ENCODE measurements around the gene LRRK2.

The LRRK2 gene

GRCh38 chr12:40271981-40272664 is 47.3 kb downstream of the LRRK2 start:
- Histone ChIP-seq H3K4me1 (no peaks in the 10 kb centered on the region), H3K9ac (no peak overlapping the region), H4K20me1 (no peaks in the 10 kb centered on the region), H3K36me3 (no peaks in the 10 kb centered on the region), H3K27ac (no peak overlapping the region), H3K4me2 (no peak overlapping the region), H3K27me3 (no peaks in the 10 kb centered on the region), H3K4me3 (no peak overlapping the region), H3K9me3 (no peaks in the 10 kb centered on the region)
- no peak for TF ChIP-seq Cebpa-rat (IDR thresholded peaks at IDR 0.05)

- no peaks in the 10 kb centered on the region for H3K27me3 ChIP-seq
Observed at GRCh38 chr12:40281791-40282364, 57.1 kb downstream of the LRRK2 start.

GRCh38 chr12:40286583-40286982 is 61.8 kb downstream of the LRRK2 start:
- Histone ChIP-seq H3K9me3 (no peaks in the 10 kb centered on the region; the same call in 1 of the 2 replicates), H3K9ac (no peak overlapping the region)
- no peak for TF ChIP-seq Cebpa-rat (IDR thresholded peaks at IDR 0.05)

More at GRCh38 chr12:40281791-40282364, 57.1 kb downstream of the LRRK2 start:
- Histone ChIP-seq H3K9me3 (no peaks in the 10 kb centered on the region), H3K4me1 (no peaks in the 10 kb centered on the region), H3K27ac (no peak overlapping the region), H3K9ac (no peak overlapping the region), H3K4me3 (no peak overlapping the region), H3K36me3 (no peaks in the 10 kb centered on the region), H3K4me2 (no peak overlapping the region), H4K20me1 (no peaks in the 10 kb centered on the region)
- TF ChIP-seq Cebpa-rat (IDR thresholded peaks at IDR 0.05) = no peak

GRCh38 chr12:40287369-40287975 is 62.7 kb downstream of the LRRK2 start:
- Histone ChIP-seq H3K4me2 (no peak overlapping the region), H3K4me3 (no peak overlapping the region), H3K36me3 (no peaks in the 10 kb centered on the region), H4K20me1 (no peaks in the 10 kb centered on the region), H3K9ac (no peak overlapping the region), H3K9me3 (no peaks in the 10 kb centered on the region; the same call in 1 of the 2 replicates), H3K27me3 (no peaks in the 10 kb centered on the region), H3K27ac (no peak overlapping the region), H3K4me1 (no peaks in the 10 kb centered on the region)
- no peak for TF ChIP-seq Cebpa-rat (IDR thresholded peaks at IDR 0.05)

More at GRCh38 chr12:40286583-40286982, 61.8 kb downstream of the LRRK2 start:
- H4K20me1 ChIP-seq = no peaks in the 10 kb centered on the region
- no peak overlapping the region for H3K27ac ChIP-seq
- H3K4me2 ChIP-seq = no peak overlapping the region
- H3K36me3 ChIP-seq = no peaks in the 10 kb centered on the region
- H3K4me1 ChIP-seq = no peaks in the 10 kb centered on the region
- no peaks in the 10 kb centered on the region for H3K27me3 ChIP-seq
- no peak overlapping the region for H3K4me3 ChIP-seq

GRCh38 chr12:40292788-40293429 is 68.1 kb downstream of the LRRK2 start:
- Histone ChIP-seq H3K4me1 (no peaks in the 10 kb centered on the region), H3K27me3 (no peaks in the 10 kb centered on the region), H3K9me3 (no peaks in the 10 kb centered on the region; the same call in 1 of the 2 replicates), H3K9ac (no peak overlapping the region), H3K4me3 (no peak overlapping the region), H4K20me1 (no peaks in the 10 kb centered on the region), H3K27ac (no peak overlapping the region), H3K4me2 (no peak overlapping the region), H3K36me3 (no peaks in the 10 kb centered on the region)
- no peak for TF ChIP-seq Cebpa-rat (IDR thresholded peaks at IDR 0.05)

- Histone ChIP-seq H3K27ac (no peak overlapping the region), H3K9me3 (no peaks in the 10 kb centered on the region)
Observed at GRCh38 chr12:40298341-40298740, 73.5 kb downstream of the LRRK2 start.

GRCh38 chr12:40300490-40300889 is 75.7 kb downstream of the LRRK2 start:
- Histone ChIP-seq H4K20me1 (no peaks in the 10 kb centered on the region), H3K4me2 (no peak overlapping the region), H3K4me1 (no peaks in the 10 kb centered on the region), H3K4me3 (no peak overlapping the region), H3K36me3 (no peaks in the 10 kb centered on the region), H3K27me3 (no peaks in the 10 kb centered on the region), H3K9me3 (no peaks in the 10 kb centered on the region), H3K27ac (no peak overlapping the region), H3K9ac (no peak overlapping the region)
- no peak for TF ChIP-seq Cebpa-rat (IDR thresholded peaks at IDR 0.05)

More at GRCh38 chr12:40298341-40298740, 73.5 kb downstream of the LRRK2 start:
- no peak overlapping the region for H3K4me3 ChIP-seq
- H3K36me3 ChIP-seq = no peaks in the 10 kb centered on the region
- no peaks in the 10 kb centered on the region for H3K27me3 ChIP-seq
- no peak for TF ChIP-seq Cebpa-rat (IDR thresholded peaks at IDR 0.05)
- H3K4me1 ChIP-seq = no peaks in the 10 kb centered on the region
- no peak overlapping the region for H3K4me2 ChIP-seq
- no peak overlapping the region for H3K9ac ChIP-seq
- H4K20me1 ChIP-seq = no peaks in the 10 kb centered on the region

GRCh38 chr12:40309001-40309400 is 84.2 kb downstream of the LRRK2 start:
- TF ChIP-seq Cebpa-rat (IDR thresholded peaks at IDR 0.05) = no peak
- Histone ChIP-seq H3K27ac (no peak overlapping the region), H3K9me3 (no peaks in the 10 kb centered on the region), H3K36me3 (no peaks in the 10 kb centered on the region), H3K27me3 (no peaks in the 10 kb centered on the region), H3K9ac (no peak overlapping the region), H3K4me2 (no peak overlapping the region), H3K4me1 (no peaks in the 10 kb centered on the region), H3K4me3 (no peak overlapping the region), H4K20me1 (no peaks in the 10 kb centered on the region)

- H3K27ac ChIP-seq = no peak overlapping the region
- no peak for TF ChIP-seq Cebpa-rat (IDR thresholded peaks at IDR 0.05)
- no peaks in the 10 kb centered on the region for H3K9me3 ChIP-seq
- H3K27me3 ChIP-seq = no peaks in the 10 kb centered on the region
- no peak overlapping the region for H3K4me2 ChIP-seq
- no peak overlapping the region for H3K4me3 ChIP-seq
- H4K20me1 ChIP-seq = no peaks in the 10 kb centered on the region
- H3K36me3 ChIP-seq = no peaks in the 10 kb centered on the region
- no peak overlapping the region for H3K9ac ChIP-seq
- no peaks in the 10 kb centered on the region for H3K4me1 ChIP-seq
Observed at GRCh38 chr12:40310211-40310610, 85.4 kb downstream of the LRRK2 start.

GRCh38 chr12:40312196-40312595 is 87.4 kb downstream of the LRRK2 start:
- no peak overlapping the region for H3K4me3 ChIP-seq
- H3K9ac ChIP-seq = no peak overlapping the region
- TF ChIP-seq Cebpa-rat (IDR thresholded peaks at IDR 0.05) = no peak
- H3K27me3 ChIP-seq = no peaks in the 10 kb centered on the region
- no peak overlapping the region for H3K27ac ChIP-seq
- no peaks in the 10 kb centered on the region for H4K20me1 ChIP-seq
- H3K4me2 ChIP-seq = no peak overlapping the region
- H3K36me3 ChIP-seq = no peaks in the 10 kb centered on the region
- H3K4me1 ChIP-seq = no peaks in the 10 kb centered on the region
- no peaks in the 10 kb centered on the region for H3K9me3 ChIP-seq
